Heart right ventricle (tissue), 16 donors: ENCODE results near the gene TASP1. TPM values are rescaled to one million over a fixed set of nuclear protein-coding genes. Genes with fewer than 3 reads are reported as not detected.

Experiments
- ATAC-seq, 8 donors: fragments of 200-7000 bp; cut with Tn5 transposase; one replicate each; pipeline ENCODE4 v1.9.1; 2020; ENCODE audit warnings: mild to moderate bottlenecking in 8 of 8, moderate library complexity in 8 of 8, moderate number of reproducible peaks in 1 of 8
- DNase-seq, 2 donors: peaks; one replicate each; pipeline ENCODE4 v3.0.0-alpha.2; 2020
- H3K27ac ChIP-seq, 10 donors: fragments of 200-600 bp; sonication (generic) in 2 of 10; one replicate each; pipeline versions ENCODE4 v1.5.0 to v1.8.0; 2020 to 2022; ENCODE audit warnings: mild to moderate bottlenecking in 3 of 10
- H3K27me3 ChIP-seq, 7 donors: fragments of 200-600 bp; one replicate each; pipeline ENCODE4 v1.8.0; 2021 to 2022; ENCODE audit warnings: mild to moderate bottlenecking in 2 of 7
- H3K36me3 ChIP-seq, 9 donors: fragments of 200-600 bp; sonication (generic) in 1 of 9; one replicate each; pipeline versions ENCODE4 v1.5.0 to v1.8.0; 2020 to 2022; ENCODE audit warnings: mild to moderate bottlenecking in 2 of 9
- H3K4me1 ChIP-seq, 9 donors: fragments of 200-600 bp; sonication (generic) in 1 of 9; one replicate each; pipeline versions ENCODE4 v1.5.0 to v1.8.0; 2020 to 2022; ENCODE audit warnings: mild to moderate bottlenecking in 4 of 9
- H3K4me3 ChIP-seq, 10 donors: fragments of 200-600 bp; sonication (generic) in 2 of 10; one replicate each; pipeline versions ENCODE4 v1.5.0 to v1.8.0; 2020 to 2022; ENCODE audit warnings: mild to moderate bottlenecking in 7 of 10, moderate library complexity in 2 of 10
- H3K9me3 ChIP-seq, 11 donors: fragments of 200-600 bp in 10 of 11; sonication (generic) in 2 of 11; one replicate each; pipeline versions ENCODE4 v1.5.0 to v1.8.0; 2013 to 2022; ENCODE audit warnings: mild to moderate bottlenecking in 2 of 11, control low read depth in 1 of 11, moderate library complexity in 1 of 11
- WGBS, 2 donors: extraction: QIAGEN DNeasy Blood & Tissue Kit; methylation state at CpG; one replicate each; pipeline ENCODE4 v1.1.7; 2013; ENCODE audit warnings: inconsistent platforms in 1 of 2; 5-methylcytosine and 5-hydroxymethylcytosine counted together
- intact Hi-C, 10 donors: fragments of 100-400 bp; cut with DNase I; formaldehyde crosslinking; loops; one replicate each; pipeline versions ENCODE4 v1.11.1 to v1.14.2; 2022
- polyA plus RNA-seq, 2 donors: library from polyadenylated mRNA; stranded (reverse); fragments of 200-250 nt; gene quantifications; one replicate each; pipeline ENCODE4 v1.2.3, GENCODE V29; 2013
- total RNA-seq, 10 donors: library from RNA; stranded (reverse); fragmentation: NEBNext Ultra II Directional in 3 of 10; extraction: Animal tissue kit (Norgen Biotek cat#: 25700) in 3 of 10; gene quantifications; one replicate each; pipeline versions ENCODE4 v1.2.1 to v1.2.4, GENCODE V29; 2021 to 2023
- TF ChIP-seq, protein P1 (sequence below), 9 donors: fragments of 200-600 bp; sonication (generic) in 2 of 9; IDR thresholded peaks; one replicate each; pipeline versions ENCODE4 v1.5.0 to v1.8.0; 2021 to 2022; ENCODE audit warnings: antibody characterized with exemption in 9 of 9, mild to moderate bottlenecking in 5 of 9, moderate library complexity in 1 of 9
- donor health status: Arrhythmogenic right ventricular cardiomyopathy.
- donor health status: ischemic (EF 13 %, LVEDD 7.1; RV severe dilation, severe dysfunction).
- donor health status: healthy with polysubstance abuse.
- donor health status: DM: no; HTN: yes; CAD: no.
- donor health status: DM: no; HTN: no; CAD: no.
- donor health status: ischemic (EF 25% LVEDD 6.9; RV normal size, moderate dysfunction).
- donor health status: ischemic (EF 25% LVEDD 5.7; RV mildly dilated, moderate dysfunction).
- donor health status: healthy.
- donor health status: DM: yes; HTN: yes; CAD: no.
- donor health status: Ischemic cardiomyopathy.
- donor health status: ischemic (EF 35%, LVEDD 5.7; RV mildly dilated, moderate dysfunction).
- donor health status: nonischemic (EF 11% LVEDD 7.7; RV severe dilation, severe dysfunction).
- donor health status: DM: yes; HTN: yes; CAD: no.
- donor health status: PGD.
- donor health status: ischemic (EF 29% LVEDD 5.4; RV normal size, mild dysfunction).
- donor health status: nonischemic (EF 23%, LVEDD 6.1; RV moderate dilation, normal function).

TASP1 gene
- total and polyA plus RNA-seq, 12 donors = 2.1 to 8.5 (median 5.8) TPM

DNA sequence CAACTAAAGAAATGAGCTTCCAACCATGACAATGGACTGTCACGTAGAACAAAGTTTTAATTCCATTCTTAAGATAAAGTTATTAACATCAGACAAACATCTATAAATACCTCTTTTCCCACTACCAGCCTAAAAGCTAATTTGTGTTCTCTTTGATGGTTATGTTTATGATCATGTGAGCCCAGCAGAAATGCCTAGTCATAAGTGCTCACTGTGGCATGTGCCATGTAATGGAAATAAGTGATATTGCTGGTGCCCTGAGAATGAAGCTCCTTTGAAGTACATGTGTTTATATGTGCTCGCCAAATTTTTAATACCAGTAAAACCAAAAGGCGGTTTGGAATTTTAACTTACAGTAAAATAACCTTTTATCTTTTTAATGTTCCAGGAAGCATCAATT is 211.9 kb downstream of the TASP1 start:
- Histone ChIP-seq H3K27me3 (no peaks in the 10 kb centered on the region), H3K27ac (no peak overlapping the region), H3K9me3 (no peaks in the 10 kb centered on the region), H3K4me1 (peaks cover 0 to 3% (median 0%) of the 10 kb centered on the region in 9 donors), H3K36me3 (peaks cover 0 to 5% (median 0%) of the 10 kb centered on the region in 9 donors), H3K4me3 (no peak overlapping the region)
- peak in 1 of 8 donors; percentile 64 for ATAC-seq
- intact Hi-C loops = no loop called here
- TF ChIP-seq, protein P1, sequence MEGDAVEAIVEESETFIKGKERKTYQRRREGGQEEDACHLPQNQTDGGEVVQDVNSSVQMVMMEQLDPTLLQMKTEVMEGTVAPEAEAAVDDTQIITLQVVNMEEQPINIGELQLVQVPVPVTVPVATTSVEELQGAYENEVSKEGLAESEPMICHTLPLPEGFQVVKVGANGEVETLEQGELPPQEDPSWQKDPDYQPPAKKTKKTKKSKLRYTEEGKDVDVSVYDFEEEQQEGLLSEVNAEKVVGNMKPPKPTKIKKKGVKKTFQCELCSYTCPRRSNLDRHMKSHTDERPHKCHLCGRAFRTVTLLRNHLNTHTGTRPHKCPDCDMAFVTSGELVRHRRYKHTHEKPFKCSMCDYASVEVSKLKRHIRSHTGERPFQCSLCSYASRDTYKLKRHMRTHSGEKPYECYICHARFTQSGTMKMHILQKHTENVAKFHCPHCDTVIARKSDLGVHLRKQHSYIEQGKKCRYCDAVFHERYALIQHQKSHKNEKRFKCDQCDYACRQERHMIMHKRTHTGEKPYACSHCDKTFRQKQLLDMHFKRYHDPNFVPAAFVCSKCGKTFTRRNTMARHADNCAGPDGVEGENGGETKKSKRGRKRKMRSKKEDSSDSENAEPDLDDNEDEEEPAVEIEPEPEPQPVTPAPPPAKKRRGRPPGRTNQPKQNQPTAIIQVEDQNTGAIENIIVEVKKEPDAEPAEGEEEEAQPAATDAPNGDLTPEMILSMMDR (IDR thresholded peaks at IDR 0.05) = no peak
- no peak for DNase-seq
- 72 to 93% methylated on average over 3 of the region's 3 CpGs for WGBS, 2 donors

GRCh38 chr20:13425381-13426135 is 213.2 kb downstream of the TASP1 start:
- no peak overlapping the region for H3K27ac ChIP-seq
- H3K4me3 ChIP-seq = no peak overlapping the region
- DNase-seq (no peak), ATAC-seq (no peak)
- intact Hi-C loops = no loop called here
- H3K4me1 ChIP-seq = peaks cover 0 to 3% (median 0%) of the 10 kb centered on the region in 9 donors
- no peaks in the 10 kb centered on the region for H3K27me3 ChIP-seq
- no peaks in the 10 kb centered on the region for H3K9me3 ChIP-seq
- TF ChIP-seq, protein P1 (IDR thresholded peaks at IDR 0.05) = no peak
- WGBS, 2 donors = 36 to 45% methylated on average over 4 of the region's 4 CpGs
- H3K36me3 ChIP-seq = no peaks in the 10 kb centered on the region

DNA sequence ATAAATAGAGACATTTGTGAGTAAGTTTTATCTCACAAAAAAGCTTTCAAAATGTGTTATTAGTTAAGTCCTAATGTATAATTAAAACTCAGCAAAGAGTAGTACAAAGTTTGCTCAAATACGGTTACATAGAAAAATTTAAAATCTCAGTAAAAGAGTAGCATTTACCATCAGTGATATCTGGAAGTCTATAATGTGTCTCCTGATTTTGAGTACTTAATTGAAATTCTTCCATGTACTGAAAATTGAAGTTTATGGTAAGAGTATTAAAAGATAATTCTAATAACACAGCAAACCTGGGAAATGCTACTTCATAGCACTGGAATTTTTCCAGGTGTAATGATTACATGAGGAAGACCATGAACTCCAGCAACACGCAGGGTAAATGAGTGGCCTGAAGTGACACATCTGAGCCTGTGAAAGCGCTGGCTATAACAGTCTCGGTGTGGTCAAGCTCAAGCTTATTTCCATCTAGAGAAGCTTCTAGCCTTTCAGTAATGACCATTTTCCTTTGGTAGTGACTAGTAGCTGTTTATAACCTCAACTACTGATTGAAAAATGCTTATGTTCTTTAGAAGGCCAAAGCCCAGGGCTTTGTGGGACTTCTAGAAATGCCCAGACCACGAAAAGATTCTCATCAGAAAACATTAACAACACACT is 214.4 kb downstream of the TASP1 start:
- Histone ChIP-seq H3K27me3 (no peaks in the 10 kb centered on the region), H3K36me3 (no peaks in the 10 kb centered on the region), H3K27ac (no peak overlapping the region), H3K9me3 (no peaks in the 10 kb centered on the region), H3K4me1 (peaks cover 0 to 3% (median 0%) of the 10 kb centered on the region in 9 donors), H3K4me3 (no peak overlapping the region)
- ATAC-seq = no peak
- whole genome bisulfite sequencing, 2 donors = 97 to 98% methylated on average over 5 of the region's 5 CpGs
- intact Hi-C loops = no loop called here
- TF ChIP-seq, protein P1 (IDR thresholded peaks at IDR 0.05) = no peak
- DNase-seq = no peak

GRCh38 chr20:13423472-13424173 is 215.1 kb downstream of the TASP1 start:
- Histone ChIP-seq H3K36me3 (no peaks in the 10 kb centered on the region), H3K4me1 (peaks cover 0 to 3% (median 0%) of the 10 kb centered on the region in 9 donors), H3K27me3 (no peaks in the 10 kb centered on the region), H3K27ac (no peak overlapping the region), H3K4me3 (no peak overlapping the region), H3K9me3 (no peaks in the 10 kb centered on the region)
- TF ChIP-seq, protein P1 (IDR thresholded peaks at IDR 0.05) = no peak
- DNase-seq (no peak), ATAC-seq (no peak)
- intact Hi-C loops = no loop called here
- WGBS, 2 donors = 96 to 98% methylated on average over 4 of the region's 4 CpGs
